Duodenal mucosa (tissue), 2 donors: Measurements from ENCODE around the gene SCEL.

Source experiments
- H3K27ac ChIP-seq: one replicate; pipeline ENCODE4 v1.7.0; 2013; ENCODE audit warnings: low read depth, low read length
- H3K27me3 ChIP-seq, 2 donors: one replicate each; pipeline ENCODE4 v1.7.0; 2013; ENCODE audit warnings: low read length in 2 of 2, control low read depth in 1 of 2; ENCODE audit not compliant: insufficient read depth in 2 of 2, control insufficient read depth in 1 of 2
- H3K36me3 ChIP-seq, 2 donors: one replicate each; pipeline ENCODE4 v1.7.0; 2013; ENCODE audit warnings: low read length in 2 of 2, control low read depth in 1 of 2; ENCODE audit not compliant: insufficient read depth in 2 of 2, control insufficient read depth in 1 of 2
- H3K4me1 ChIP-seq, 2 donors: one replicate each; pipeline ENCODE4 v1.7.0; 2013; ENCODE audit warnings: low read length in 2 of 2, control low read depth in 1 of 2; ENCODE audit not compliant: insufficient read depth in 2 of 2, control insufficient read depth in 1 of 2
- H3K4me3 ChIP-seq, 2 donors: one replicate each; pipeline ENCODE4 v1.7.0; 2013; ENCODE audit warnings: low read length in 2 of 2, low read depth in 1 of 2
- H3K9ac ChIP-seq, 2 donors: one replicate each; pipeline ENCODE4 v1.7.0; 2013; ENCODE audit warnings: low read length in 2 of 2, low read depth in 1 of 2
- H3K9me3 ChIP-seq, 2 donors: one replicate each; pipeline ENCODE4 v1.7.0; 2013; ENCODE audit warnings: low read length in 2 of 2, control low read depth in 1 of 2; ENCODE audit not compliant: control insufficient read depth in 1 of 2

Gene SCEL

GRCh38 chr13:77519808-77520207 lies 15.7 kb upstream of the SCEL start:
- no peaks in the 10 kb centered on the region for H3K27me3 ChIP-seq
- no peaks in the 10 kb centered on the region for H3K9me3 ChIP-seq
- H3K27ac ChIP-seq, result no peak overlapping the region
- H3K4me1 ChIP-seq, result no peaks in the 10 kb centered on the region
- H3K36me3 ChIP-seq, result no peaks in the 10 kb centered on the region
- H3K9ac ChIP-seq, result no peak overlapping the region
- no peak overlapping the region for H3K4me3 ChIP-seq

GRCh38 chr13:77521194-77521593 lies 14.3 kb upstream of the SCEL start:
- Histone ChIP-seq H3K27me3 (no peaks in the 10 kb centered on the region), H3K9me3 (no peaks in the 10 kb centered on the region), H3K4me1 (no peaks in the 10 kb centered on the region), H3K9ac (no peak overlapping the region), H3K36me3 (no peaks in the 10 kb centered on the region), H3K27ac (no peak overlapping the region), H3K4me3 (no peak overlapping the region)

GRCh38 chr13:77521595-77522367 lies 13.7 kb upstream of the SCEL start:
- Histone ChIP-seq H3K4me3 (no peak overlapping the region), H3K9ac (no peak overlapping the region), H3K4me1 (no peaks in the 10 kb centered on the region), H3K27ac (no peak overlapping the region), H3K27me3 (no peaks in the 10 kb centered on the region), H3K9me3 (no peaks in the 10 kb centered on the region), H3K36me3 (no peaks in the 10 kb centered on the region)

- no peak overlapping the region for H3K4me3 ChIP-seq
- no peak overlapping the region for H3K27ac ChIP-seq
- H3K9me3 ChIP-seq, result no peaks in the 10 kb centered on the region
- no peak overlapping the region for H3K9ac ChIP-seq
- H3K4me1 ChIP-seq, result no peaks in the 10 kb centered on the region
- no peaks in the 10 kb centered on the region for H3K27me3 ChIP-seq
- H3K36me3 ChIP-seq, result no peaks in the 10 kb centered on the region
Observed at GRCh38 chr13:77522444-77522843, 13.1 kb upstream of the SCEL start.

- no peak overlapping the region for H3K4me3 ChIP-seq
- no peak overlapping the region for H3K27ac ChIP-seq
- no peaks in the 10 kb centered on the region for H3K36me3 ChIP-seq
- no peaks in the 10 kb centered on the region for H3K27me3 ChIP-seq
- H3K9ac ChIP-seq, result no peak overlapping the region
- H3K4me1 ChIP-seq, result no peaks in the 10 kb centered on the region
- H3K9me3 ChIP-seq, result no peaks in the 10 kb centered on the region
Observed at GRCh38 chr13:77523386-77523785, 12.1 kb upstream of the SCEL start.

- Histone ChIP-seq H3K4me3 (no peak overlapping the region), H3K27me3 (no peaks in the 10 kb centered on the region), H3K9me3 (no peaks in the 10 kb centered on the region), H3K9ac (no peak overlapping the region), H3K27ac (no peak overlapping the region), H3K4me1 (no peaks in the 10 kb centered on the region), H3K36me3 (no peaks in the 10 kb centered on the region)
Observed at GRCh38 chr13:77523834-77524728, 11.4 kb upstream of the SCEL start.

- no peaks in the 10 kb centered on the region for H3K9me3 ChIP-seq
- H3K4me1 ChIP-seq, result no peaks in the 10 kb centered on the region
- H3K36me3 ChIP-seq, result no peaks in the 10 kb centered on the region
- no peaks in the 10 kb centered on the region for H3K27me3 ChIP-seq
- H3K4me3 ChIP-seq, result no peak overlapping the region
- H3K9ac ChIP-seq, result no peak overlapping the region
- H3K27ac ChIP-seq, result no peak overlapping the region
Observed at GRCh38 chr13:77528414-77528813, 7.1 kb upstream of the SCEL start.

GRCh38 chr13:77528834-77529500 lies 6.5 kb upstream of the SCEL start:
- Histone ChIP-seq H3K9me3 (no peaks in the 10 kb centered on the region), H3K27ac (no peak overlapping the region), H3K36me3 (no peaks in the 10 kb centered on the region), H3K9ac (no peak overlapping the region), H3K4me1 (no peaks in the 10 kb centered on the region), H3K27me3 (no peaks in the 10 kb centered on the region), H3K4me3 (no peak overlapping the region)

GRCh38 chr13:77529501-77529840 lies 6.0 kb upstream of the SCEL start:
- no peak overlapping the region for H3K27ac ChIP-seq
- no peaks in the 10 kb centered on the region for H3K9me3 ChIP-seq
- no peak overlapping the region for H3K9ac ChIP-seq
- H3K27me3 ChIP-seq, result no peaks in the 10 kb centered on the region
- H3K4me1 ChIP-seq, result no peaks in the 10 kb centered on the region
- no peaks in the 10 kb centered on the region for H3K36me3 ChIP-seq
- no peak overlapping the region for H3K4me3 ChIP-seq

GRCh38 chr13:77530875-77531274 lies 4.6 kb upstream of the SCEL start:
- no peaks in the 10 kb centered on the region for H3K27me3 ChIP-seq
- H3K4me3 ChIP-seq, result no peak overlapping the region
- H3K9ac ChIP-seq, result no peak overlapping the region
- H3K36me3 ChIP-seq, result no peaks in the 10 kb centered on the region
- no peaks in the 10 kb centered on the region for H3K4me1 ChIP-seq
- H3K9me3 ChIP-seq, result no peaks in the 10 kb centered on the region
- H3K27ac ChIP-seq, result no peak overlapping the region
